Measurements from ENCODE around the gene NEMP1.

DNA sequence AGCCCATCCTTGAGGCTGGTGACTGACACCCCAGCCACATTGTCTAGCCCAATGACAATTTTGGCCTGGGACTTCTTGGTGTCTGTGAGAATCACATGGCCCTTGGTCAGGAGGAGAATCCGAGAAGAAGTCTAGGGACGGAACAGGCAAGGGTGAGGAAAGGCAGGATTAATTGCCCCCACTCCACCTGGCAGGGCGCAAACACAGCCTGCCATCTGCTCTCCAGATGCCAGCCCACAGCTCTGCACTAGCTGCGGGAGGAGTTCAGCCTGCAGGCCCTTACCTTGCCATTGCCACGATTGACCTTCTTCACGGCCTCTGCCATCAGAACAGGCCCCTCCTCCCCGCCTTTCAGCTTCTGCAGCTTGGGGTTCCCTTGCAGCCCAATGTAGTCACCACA is 49.1 kb downstream of the NEMP1 start:
- TF ChIP-seq POLR2A (IDR thresholded peaks at IDR 0.05) (no peak), EP300 (IDR thresholded peaks at IDR 0.05; ENCODE audit: low read depth) (no peak), POLR2AphosphoS5 (IDR thresholded peaks at IDR 0.05) (no peak)
- TF ChIP-seq, protein P1, sequence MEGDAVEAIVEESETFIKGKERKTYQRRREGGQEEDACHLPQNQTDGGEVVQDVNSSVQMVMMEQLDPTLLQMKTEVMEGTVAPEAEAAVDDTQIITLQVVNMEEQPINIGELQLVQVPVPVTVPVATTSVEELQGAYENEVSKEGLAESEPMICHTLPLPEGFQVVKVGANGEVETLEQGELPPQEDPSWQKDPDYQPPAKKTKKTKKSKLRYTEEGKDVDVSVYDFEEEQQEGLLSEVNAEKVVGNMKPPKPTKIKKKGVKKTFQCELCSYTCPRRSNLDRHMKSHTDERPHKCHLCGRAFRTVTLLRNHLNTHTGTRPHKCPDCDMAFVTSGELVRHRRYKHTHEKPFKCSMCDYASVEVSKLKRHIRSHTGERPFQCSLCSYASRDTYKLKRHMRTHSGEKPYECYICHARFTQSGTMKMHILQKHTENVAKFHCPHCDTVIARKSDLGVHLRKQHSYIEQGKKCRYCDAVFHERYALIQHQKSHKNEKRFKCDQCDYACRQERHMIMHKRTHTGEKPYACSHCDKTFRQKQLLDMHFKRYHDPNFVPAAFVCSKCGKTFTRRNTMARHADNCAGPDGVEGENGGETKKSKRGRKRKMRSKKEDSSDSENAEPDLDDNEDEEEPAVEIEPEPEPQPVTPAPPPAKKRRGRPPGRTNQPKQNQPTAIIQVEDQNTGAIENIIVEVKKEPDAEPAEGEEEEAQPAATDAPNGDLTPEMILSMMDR (IDR thresholded peaks at IDR 0.05) = no peak

All from transverse colon (tissue), 4 donors.